Pulmonary artery endothelial cell (primary cell): Measurements from ENCODE around the gene PPARD. TPM values are rescaled to one million over a fixed set of nuclear protein-coding genes. Genes with fewer than 3 reads are reported as not detected.
"Not testable (repeated sequence)": the region's sequence is repeated elsewhere in the genome, so short reads cannot be mapped to it uniquely, and the experiment has no call there.

Experiments used
- DNase-seq: peaks from one replicate; pipeline ENCODE4 v3.0.0-alpha.2; 2011; ENCODE audit warnings: low read depth, low spot score
- total RNA-seq: library from RNA; depleted of rRNA; stranded (reverse); fragments of >200 nt; gene quantifications from 2 replicates; pipeline ENCODE4 v1.2.3, GENCODE V29; 2014

Gene PPARD
- total RNA-seq, 1 donor from 2014 or later = 4.9 TPM

DNA sequence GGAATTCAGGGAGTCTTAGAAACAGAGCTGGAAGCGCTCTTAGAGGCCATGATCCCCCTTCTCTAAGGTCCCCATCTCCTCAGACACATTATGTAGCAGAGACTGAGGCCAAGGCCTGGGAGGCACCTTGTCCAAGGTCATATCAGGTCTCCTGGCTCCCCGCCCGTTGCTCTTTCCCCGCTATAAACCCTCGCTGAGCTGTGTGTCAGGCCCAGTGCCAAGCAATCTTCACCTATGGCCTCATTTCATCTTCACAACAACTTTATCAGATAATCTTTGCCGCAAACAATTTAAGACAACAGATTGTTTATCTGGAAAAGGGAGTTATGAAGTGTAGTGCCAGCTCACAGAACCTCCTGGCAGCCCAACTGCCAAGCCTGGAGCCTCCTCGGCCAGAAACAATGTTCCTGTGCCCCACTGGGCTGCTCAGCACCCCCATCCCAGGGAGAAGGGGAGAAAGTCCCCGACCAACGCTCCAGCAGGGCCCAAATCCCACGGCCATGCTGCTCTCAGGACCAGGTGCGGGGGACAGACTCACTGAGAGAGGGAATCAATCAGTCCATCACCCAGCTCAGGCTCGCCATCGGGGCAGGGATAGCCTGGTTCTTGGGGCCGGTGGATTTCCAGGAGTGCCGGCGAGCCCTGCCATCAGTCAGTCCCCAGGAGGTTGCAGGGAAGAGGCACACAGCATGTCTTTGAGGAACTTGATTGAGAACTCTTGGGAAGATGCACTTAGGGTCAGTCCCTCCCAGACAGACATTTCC, 92.9 kb downstream of the PPARD start:
- DNase-seq = no peak

DNA sequence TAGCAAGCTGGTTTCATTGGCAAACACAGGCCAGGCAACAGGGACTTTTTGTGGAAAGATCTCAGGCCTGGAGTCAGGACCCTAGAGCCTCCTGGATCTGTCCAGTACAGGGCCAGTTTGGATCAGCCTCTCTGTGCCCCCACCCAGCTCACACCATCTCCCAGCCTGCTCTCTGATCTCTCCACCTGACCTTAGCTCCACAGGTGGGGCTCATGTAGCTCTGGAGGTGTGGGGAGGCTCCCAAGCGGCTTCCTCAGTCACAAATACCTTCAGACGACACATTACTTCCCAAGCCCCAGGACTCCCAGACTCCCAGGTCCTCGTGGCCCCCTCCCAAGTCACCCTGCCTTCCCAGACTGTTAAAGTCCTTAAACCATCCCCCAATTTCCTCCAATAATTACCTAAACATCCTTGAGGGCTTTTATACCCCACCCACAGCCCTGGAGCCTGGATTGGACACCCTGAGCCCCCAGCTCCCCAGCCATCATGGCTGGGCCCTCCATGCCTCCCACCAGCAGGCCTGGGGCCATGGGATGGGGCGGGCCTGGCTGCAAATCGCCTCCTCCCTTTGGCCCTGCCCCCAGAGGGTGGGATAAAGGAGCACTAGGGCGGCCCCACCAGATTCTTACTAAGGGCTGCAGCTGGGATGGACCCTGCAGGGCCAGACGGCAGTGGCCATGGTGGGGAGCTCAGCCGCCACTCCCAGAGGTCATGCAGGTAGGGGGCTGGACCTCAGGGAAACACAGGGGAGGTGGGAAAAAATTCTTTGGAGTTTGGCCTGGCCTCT, 93.9 kb downstream of the PPARD start:
- no peak for DNase-seq

DNA sequence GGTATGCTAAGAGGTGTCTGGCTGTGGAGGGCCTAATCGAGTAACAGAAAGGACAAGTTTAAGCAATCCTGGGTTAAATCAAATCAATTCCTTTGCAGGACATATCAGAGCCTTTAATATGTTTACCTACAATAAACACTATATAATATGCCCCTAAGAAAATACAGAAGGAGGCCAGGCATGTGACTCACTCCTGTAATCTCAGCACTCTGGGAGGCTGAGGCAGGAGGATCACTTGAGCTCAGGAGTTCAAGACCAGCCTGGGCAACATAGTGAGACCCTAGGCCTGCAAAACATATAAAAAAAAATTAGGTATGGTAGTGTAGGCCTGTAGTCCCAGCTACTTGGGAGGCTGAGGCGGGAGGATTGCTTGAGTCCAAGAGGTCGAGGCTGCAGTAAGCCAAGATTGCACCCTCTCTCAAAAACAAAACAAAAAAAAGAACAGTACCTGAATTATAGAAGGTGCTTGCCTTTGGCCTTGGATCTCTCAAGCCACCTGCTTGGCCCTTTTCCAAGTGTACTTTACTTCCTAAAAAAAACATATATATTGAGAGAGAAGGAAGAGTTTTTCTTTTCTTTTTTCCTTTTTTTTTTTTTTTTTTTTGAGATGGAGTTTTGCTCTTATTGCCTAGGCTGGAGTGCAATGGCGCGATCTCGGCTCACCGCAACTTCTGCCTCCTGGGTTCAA, 96.2 kb downstream of the PPARD start:
- DNase-seq = not testable (repeated sequence)

DNA sequence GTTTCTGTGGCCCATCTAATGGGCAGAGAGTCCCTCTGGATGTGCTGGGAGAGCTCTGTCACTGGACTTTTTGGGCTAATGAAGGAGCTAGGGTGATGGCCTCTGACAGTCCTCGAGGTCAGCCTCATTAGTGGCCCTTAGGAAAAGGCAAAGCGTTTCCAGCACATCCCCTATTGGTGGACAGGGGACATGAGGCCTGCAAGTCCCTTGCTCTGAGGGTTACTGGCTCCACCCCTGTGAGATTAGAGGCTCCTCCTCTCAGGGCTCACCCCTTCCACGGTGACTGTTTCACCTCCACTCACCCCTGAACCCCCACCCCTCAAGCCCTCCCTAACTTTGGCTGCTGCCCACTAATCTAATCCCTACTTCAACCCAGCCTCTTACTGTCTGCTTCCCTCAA, 97.0 kb downstream of the PPARD start:
- no peak for DNase-seq

DNA sequence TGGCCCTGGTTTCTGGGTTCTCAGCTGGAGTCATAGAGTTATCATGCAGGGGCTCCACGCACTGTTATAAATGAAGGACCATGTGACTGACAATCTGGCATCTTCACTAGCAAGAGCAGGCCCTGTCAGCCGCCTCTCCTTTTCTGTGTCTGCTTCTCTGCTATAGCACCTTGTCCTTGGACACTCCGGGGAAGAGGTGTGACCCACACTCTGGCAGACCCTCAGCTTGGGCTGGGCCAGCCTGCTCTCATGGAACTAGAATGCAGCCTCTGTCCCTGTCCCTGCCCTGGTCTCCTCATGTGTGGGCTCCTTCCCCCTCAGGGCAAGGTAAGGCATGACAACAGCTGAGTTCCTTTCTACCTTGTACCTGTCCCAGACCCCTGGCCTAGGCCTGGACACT, 98.8 kb downstream of the PPARD start:
- no peak for DNase-seq

DNA sequence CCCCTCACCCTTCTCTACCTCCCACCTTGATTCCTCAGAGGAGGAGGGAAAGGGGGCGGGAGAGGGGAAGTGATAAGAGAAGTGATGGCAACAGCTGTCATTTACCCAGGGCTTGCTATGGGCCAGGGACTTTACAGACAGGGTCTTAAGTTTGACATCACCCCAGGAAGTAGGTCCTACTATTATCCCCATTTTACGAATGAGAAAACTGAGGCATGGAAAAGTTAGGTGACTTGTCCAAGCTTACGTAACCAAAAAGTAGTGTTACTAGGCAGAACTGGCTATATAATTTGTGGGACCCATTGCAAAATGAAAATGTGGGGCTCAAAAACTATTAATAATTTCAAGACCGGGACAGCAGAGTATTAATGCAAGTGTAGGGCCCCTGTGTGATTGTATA, 99.3 kb downstream of the PPARD start:
- DNase-seq = no peak

DNA sequence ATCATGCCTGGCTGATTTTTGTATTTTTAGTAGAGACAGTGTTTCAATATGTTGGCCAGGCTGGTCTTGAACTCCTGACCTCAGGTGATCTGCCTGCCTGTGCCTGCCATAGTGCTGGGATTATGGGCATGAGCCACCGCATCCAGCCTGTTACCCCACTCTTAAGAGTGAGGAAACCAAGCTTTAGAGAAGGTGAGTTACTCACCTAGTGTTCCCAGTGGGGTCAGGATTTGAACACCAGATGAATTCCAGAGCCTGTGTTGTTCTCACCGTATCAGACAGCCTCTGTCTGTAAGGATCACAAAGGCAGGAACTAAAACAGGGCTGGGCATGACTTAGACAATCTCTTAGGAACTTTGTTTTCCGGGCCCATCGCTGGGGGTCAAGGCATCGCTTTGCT, 100.3 kb downstream of the PPARD start:
- no peak for DNase-seq

DNA sequence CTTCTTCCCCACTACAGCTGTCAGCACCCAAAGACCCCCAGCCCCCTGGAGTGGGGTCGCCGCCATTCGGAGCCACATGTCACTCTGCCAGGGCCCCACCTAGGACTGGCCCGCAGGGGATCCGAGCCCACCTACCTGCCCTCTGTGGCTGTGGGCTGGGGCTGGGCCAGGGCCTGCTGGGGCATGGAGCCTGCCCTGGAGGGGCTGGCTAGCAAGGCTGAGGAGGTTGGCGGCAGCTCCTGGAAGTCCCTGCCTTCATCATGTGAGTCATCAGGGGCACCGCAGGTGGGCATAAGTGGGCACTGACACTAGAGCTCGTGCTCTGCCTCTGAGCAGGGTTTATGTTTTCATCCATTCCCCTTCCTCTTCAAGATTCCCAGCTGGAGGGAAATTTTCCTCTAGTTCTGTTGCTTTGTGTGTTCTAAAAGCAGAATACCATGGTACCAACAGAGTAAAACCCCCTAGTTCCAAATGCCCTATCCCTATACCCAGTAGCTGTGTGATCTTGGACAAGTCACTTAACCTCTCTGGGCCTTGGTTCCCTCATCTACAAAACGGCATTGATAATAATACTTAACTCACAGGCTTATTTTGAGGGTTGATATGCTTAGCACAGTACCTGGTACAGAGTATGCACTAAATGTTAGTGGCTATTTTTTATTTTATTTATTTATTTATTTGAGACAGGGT, 101.1 kb downstream of the PPARD start:
- no peak for DNase-seq

DNA sequence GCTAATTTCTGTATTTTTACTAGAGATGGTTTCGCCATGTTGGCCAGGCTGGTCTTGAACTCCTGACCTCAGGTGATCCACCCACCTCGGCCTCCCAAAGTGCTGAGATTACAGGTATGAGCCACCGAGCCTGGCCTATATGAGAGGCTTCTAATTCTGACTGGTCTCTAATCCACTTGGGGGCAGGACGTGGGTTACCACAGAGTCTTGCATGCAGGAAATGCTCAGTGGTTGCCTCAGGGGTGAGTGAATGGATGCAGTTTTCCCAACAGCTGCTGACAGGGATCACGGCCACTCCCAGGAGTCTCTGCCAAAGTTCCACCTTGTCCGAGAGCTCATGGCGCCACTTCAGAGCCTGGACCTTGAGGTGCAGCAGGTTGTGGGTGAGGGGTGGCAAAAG, 103.3 kb downstream of the PPARD start:
- DNase-seq = no peak

DNA sequence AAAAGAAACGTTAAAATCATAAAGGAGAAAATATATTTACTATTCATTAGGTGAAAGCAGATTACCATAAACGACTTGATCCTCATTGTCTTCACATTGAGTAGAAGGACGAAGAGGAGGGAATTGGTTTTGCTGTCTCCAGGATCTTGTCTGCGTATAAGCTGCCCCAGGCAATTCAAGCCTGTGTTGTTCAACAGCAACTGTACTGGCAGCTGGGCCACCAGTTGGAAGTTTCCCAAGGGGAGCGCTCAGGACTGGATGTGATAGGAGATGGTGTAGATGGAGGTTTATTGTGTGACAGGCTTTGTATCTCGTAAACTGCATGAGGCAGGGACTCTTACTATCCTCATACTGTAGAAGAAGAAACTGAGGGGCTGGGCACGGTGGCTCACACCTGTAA, 105.8 kb downstream of the PPARD start:
- DNase-seq = no peak

DNA sequence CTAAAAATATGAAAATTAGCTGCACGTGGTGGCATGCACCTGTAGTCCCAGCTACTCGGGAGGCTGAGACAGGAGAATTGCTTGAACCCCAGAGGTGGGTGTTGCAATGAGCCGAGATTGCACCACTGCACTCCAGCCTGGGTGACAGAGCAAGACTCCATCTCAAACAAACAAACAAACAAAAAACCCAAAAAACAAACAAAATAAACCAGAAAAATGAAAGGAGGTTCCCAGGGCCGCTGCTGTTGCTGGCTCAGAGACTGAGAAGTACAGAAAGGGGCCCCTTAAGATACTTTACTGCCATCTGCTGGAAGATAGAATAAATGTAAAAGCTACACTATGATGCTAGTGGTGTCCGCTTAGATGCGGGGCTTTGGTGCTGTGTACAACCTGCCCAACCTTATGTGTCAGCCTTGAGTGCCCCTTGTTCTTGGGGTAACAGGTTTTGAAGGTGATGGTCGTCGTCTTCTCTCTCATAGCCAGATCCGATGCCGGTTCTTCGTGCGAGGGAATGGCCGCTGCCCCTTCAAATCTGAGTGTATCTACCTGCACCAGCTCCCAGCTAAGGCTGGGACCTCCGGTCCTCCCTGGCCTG, 107.0 kb downstream of the PPARD start:
- DNase-seq = no peak

DNA sequence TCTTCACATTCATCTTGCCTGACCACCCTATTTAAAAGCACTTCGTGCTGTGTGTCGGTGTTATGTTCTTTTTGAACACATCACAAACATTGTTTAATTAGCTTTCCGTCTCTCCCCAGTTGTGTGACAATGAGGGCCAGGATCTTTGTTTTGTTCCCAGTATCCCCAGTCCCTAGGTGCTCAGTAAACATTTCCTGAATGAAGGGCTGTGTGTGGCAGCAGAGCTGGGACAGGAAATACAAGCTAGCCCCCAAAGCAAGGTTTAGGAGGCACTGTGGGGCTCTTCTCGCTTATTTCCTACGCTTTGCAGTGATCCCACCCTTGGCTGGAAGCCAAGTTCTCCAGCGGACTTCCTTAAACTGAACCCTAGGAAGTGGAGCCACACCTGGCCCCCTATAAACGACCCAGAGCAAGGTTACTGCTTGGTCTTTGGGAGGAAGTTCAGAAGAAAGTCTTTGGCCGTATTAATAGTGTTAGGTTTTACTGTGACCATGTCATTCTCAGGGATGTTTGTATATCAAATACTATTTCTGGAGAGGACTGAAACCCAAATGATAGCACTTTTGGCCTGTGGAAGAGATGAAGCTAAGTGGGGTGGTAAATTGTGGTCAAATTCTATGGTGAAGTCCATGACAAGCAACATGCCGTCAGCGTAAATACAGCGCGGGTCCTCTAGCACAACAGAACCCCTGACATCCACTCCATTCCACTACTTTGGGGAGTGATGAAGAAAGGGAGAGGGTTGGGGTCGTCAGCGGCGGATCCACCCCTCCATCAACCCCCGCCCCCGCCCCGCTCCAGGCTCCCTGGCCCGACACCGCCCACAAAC, 109.2 kb downstream of the PPARD start:
- DNase-seq = no peak

DNA sequence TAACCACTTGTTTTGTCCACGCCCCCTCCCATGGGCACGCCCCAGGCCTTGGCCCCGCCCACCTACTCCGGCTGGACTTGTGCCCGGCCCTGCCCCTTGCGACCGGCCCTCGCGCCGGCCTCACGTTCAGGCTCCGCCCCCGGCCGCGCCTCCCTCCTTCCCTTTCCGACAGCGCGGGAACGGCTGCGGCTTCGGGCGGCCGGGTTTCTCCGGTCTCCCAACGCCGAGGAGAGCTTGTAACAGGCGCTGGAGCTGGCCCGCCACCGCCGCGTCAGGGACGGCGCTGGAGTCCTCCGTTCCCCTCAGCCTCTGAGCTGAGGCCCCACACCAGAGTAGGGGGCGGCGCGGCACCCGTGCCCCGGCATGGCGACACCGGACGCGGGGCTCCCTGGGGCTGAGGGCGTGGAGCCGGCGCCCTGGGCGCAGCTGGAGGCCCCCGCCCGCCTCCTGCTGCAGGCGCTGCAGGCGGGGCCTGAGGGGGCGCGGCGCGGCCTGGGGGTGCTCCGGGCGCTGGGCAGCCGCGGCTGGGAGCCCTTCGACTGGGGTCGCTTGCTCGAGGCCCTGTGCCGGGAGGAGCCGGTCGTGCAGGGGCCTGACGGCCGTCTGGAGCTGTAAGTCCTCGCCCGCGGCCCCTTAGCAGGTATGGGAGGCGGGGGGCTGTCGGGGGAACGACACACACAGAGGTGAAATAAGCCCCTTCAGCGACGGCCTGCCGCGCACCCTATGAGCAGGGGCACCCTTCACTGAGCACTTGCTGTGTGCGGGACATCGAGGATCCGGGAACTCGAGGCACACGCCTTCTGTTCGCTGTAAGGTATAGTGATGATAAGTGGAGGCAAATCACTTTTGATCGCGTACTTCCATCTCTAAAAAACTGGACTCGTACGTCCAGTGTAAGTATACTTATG, 110.1 kb downstream of the PPARD start, which contains the start of gene FANCE:
Gene FANCE (plus strand): TSS at position 156 of the 908 bp plus-strand sequence. CDS start 208 bp downstream, at position 364.
- peak; percentile 66 for DNase-seq

DNA sequence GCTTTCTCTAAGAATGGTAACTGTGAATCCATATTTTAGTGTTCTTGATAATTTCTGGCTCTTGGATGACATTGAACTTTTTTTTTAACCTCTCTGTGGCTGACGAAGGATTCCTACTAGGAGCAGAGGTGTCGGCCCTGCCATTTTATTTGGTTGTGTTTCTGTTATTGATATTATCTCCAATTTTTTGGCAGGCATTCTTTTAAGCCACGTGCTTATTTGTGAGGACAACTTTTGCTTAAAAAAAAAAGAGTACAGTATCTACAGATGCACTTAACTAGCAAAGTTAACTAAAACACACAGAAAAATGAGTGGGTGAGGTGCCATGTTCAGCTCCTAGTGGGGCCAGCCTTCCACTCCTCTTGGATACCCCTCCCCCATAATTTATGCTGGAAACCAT, 110.9 kb downstream of the PPARD start:
- no peak for DNase-seq

DNA sequence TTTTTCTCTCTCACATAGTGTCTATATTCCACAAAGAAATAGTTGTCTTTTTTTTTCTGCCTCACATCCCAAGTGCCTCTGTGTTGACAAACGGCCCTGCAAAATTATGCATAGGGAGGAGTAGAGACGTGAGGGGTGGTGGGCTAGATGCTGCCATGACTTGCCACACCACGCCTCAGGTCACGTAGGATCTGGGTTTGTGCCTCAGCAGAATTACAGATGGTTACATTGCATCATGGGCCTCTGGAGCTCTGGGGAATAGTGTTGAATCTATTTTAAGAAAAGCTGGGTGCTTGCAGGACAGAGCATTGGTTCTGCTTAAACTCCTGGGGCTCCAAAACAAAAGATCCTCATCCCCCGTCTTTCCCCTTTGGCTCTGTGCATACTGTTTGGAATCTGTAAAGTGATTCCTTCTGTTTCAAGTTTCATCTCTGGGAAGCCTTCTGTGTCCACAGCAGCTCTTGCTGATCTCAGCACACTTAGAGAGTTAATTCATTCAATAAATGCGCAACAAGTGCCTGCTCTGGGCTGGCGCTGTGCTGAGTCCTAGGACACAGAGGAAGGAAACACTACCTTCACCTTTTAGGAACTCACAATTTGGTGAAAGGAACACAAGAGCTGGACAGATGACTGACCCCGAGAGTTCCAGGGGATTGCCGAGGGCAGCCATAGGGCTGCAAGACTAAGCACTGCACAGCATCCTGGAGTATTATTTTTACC, 112.2 kb downstream of the PPARD start:
- DNase-seq = no peak

DNA sequence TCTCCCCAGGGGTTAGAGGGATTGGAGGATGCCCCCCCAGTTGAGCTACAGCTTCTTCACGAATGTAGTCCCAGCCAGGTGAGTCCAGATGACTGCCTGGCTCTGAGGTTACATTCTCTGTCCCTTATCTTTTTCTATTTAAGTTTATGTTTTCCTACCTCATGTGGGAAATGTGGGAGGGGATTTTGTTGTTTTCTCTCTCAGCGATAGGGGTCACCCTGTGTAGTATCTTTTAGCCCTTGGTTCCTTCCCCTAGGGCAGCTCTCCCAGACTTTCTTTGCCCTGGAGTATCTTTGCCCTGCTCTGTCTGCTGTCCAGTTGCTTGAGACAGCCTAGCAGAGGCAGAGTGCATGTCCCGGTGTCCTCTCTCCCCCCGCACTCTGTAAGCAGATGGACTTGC, 115.5 kb downstream of the PPARD start:
- no peak for DNase-seq

DNA sequence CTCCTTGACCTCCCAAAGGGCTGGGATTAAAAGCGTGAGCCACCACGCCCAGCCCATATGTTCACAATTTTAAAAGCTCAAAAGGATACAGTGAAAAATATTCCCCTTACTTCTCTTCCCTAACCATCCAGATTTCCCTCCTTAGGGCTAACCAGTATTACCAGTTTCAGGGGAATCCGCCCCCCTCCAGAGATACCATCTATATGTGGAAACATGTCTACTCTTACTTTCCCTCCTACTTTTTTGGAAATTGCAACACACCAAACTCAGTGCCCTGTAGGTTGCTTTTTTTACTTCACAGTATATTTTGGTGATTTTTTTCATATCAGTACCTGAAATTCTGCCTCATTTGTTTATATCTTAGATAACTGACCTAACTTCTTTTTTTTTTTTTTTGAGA, 118.9 kb downstream of the PPARD start:
- DNase-seq = no peak

DNA sequence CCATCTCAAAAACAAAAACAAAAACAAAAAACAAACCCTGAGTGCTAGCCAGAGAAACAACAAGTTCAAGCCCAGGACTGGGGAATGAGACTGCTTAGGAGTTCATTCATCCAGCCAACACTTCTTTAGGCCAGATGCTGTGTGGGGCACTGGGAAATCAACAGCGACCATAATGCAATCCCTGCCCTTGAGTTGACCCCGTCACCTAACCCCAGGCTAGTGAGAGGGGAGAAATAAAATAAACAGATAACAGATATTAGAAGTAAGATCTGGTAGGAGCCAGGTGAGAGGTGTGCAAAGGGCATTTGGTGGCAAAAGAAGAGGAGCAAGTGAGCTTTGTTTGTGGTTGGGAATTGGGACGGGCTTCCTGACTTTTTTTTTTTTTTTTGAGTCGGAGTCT, 120.9 kb downstream of the PPARD start:
- DNase-seq = no peak

DNA sequence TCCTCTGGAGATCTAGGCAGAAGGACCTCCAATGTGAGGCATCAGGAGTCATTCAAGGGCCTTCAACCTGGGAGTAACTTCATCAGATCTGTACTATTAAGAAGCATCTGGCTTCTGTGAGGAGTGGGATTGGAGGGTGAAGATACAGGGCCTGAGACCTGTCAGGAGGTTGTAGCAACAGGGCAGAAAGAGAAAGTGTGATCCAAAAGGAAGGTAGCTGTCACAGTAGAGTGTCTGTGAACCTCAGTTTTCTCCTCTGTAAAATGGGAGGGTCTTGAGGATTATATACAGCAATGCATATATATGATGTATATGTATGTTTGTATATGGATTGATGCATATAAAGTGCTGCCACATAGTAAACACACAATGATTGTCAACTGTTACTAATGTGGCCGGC, 123.3 kb downstream of the PPARD start:
- no peak for DNase-seq
